ENCODE results near the gene IL4.

GRCh38 chr5:132673939-132674630, at the start of gene IL4:
- TF ChIP-seq CTCF (IDR thresholded peaks at IDR 0.05): no peak
- TF ChIP-seq ZFX (IDR thresholded peaks at IDR 0.05; ENCODE audit: borderline replicate concordance): no peak

Measured in 22Rv1 (cell line).